ENCODE data around the gene ST3GAL5.

ST3GAL5 gene

DNA sequence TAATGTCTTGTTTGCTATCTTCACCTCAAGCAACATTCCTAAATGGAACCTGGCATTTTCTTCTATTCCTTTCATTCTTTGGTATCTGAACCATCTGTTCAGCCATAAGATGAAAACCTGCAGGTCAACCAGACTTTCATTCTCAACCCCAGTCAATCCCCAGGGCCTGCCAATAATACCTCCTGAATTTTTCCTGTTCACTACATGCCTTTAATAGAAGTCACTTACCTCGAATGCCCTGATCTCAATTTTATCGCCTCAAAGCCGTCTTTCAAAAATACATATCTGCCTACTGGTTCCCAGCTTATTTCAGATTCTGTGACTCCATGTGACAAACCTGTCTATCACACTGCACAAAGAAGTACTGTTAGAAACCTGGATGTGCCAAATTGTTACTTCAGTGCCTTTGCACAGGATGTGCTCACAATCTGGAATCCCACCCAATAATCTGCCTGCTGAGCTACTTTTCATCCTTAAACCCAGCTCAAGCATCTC, 22.6 kb downstream of the ST3GAL5 start:
- TF ChIP-seq, protein P1, sequence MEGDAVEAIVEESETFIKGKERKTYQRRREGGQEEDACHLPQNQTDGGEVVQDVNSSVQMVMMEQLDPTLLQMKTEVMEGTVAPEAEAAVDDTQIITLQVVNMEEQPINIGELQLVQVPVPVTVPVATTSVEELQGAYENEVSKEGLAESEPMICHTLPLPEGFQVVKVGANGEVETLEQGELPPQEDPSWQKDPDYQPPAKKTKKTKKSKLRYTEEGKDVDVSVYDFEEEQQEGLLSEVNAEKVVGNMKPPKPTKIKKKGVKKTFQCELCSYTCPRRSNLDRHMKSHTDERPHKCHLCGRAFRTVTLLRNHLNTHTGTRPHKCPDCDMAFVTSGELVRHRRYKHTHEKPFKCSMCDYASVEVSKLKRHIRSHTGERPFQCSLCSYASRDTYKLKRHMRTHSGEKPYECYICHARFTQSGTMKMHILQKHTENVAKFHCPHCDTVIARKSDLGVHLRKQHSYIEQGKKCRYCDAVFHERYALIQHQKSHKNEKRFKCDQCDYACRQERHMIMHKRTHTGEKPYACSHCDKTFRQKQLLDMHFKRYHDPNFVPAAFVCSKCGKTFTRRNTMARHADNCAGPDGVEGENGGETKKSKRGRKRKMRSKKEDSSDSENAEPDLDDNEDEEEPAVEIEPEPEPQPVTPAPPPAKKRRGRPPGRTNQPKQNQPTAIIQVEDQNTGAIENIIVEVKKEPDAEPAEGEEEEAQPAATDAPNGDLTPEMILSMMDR (IDR thresholded peaks at IDR 0.05), result no peak
- Mint-ChIP-seq H3K27ac (no peak overlapping the region), H3K9me3 (no peaks in the 10 kb centered on the region), H3K4me1 (peaks cover 19% of the 10 kb centered on the region), H3K36me3 (ENCODE audit: low read depth) (no peaks in the 10 kb centered on the region), H3K4me3 (no peak overlapping the region), H3K27me3 (ENCODE audit: low read depth, poor library complexity) (peaks cover 7% of the 10 kb centered on the region)
- DNase-seq, result no peak

DNA sequence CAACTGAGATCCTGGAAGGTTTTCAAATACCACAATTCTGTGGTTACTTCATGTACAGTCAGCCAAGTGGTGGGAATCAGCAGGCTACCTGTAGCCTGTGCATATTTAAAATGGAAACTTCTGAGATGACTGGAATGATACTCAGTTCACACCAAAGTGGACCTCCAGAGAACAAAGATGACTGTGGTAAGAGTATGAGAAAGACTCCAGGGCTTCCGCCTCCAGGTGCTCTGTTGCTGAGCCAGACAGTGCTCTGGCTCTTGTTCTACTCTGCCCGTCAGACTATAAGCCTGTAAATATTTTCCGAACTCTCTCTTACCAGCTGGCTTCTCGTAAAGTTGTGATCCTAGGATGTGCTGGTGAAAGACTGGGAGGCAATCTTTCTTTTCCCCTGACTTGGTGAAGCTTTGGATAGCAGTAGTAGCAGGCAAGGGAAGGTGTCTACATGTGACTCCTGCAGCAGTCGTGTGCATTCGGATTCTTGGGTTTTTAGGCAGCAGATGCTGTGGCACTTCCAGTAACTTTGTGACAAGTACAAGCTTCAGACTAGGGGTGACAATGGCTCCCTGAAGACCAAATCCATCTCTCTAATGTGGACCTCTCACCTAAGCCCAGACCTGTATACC, 23.1 kb downstream of the ST3GAL5 start:
- H3K4me3 Mint-ChIP-seq, result no peak overlapping the region
- peaks cover 19% of the 10 kb centered on the region for H3K4me1 Mint-ChIP-seq
- H3K9me3 Mint-ChIP-seq, result no peaks in the 10 kb centered on the region
- TF ChIP-seq, protein P1 (IDR thresholded peaks at IDR 0.05), result no peak
- no peaks in the 10 kb centered on the region for H3K36me3 Mint-ChIP-seq (ENCODE audit: low read depth)
- no peak for DNase-seq
- no peak overlapping the region for H3K27ac Mint-ChIP-seq
- H3K27me3 Mint-ChIP-seq (ENCODE audit: low read depth, poor library complexity), result peaks cover 7% of the 10 kb centered on the region

DNA sequence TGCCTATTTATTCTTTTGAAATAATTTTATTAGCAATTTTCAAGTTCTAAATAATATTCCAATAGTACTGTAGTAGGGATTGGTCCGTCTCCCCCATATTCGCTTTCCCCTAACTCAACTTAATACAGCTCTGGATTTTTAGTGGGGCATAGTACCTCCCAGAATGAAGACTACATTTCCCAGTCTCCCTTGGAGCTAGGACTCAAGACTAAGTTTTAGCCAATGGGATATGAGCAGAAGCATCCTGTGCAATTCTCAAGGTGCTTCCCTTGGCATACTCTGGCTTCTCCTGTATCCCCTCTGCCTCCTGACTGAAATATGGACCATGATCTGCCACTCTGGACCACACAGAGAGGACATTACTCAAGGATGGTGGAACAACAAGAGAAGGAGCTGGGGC, 24.1 kb downstream of the ST3GAL5 start:
- Mint-ChIP-seq H3K4me1 (peaks cover 10% of the 10 kb centered on the region), H3K9me3 (no peaks in the 10 kb centered on the region), H3K36me3 (ENCODE audit: low read depth) (no peaks in the 10 kb centered on the region), H3K4me3 (no peak overlapping the region), H3K27me3 (ENCODE audit: low read depth, poor library complexity) (peaks cover 7% of the 10 kb centered on the region), H3K27ac (no peak overlapping the region)
- DNase-seq, result no peak
- TF ChIP-seq, protein P1 (IDR thresholded peaks at IDR 0.05), result no peak

DNA sequence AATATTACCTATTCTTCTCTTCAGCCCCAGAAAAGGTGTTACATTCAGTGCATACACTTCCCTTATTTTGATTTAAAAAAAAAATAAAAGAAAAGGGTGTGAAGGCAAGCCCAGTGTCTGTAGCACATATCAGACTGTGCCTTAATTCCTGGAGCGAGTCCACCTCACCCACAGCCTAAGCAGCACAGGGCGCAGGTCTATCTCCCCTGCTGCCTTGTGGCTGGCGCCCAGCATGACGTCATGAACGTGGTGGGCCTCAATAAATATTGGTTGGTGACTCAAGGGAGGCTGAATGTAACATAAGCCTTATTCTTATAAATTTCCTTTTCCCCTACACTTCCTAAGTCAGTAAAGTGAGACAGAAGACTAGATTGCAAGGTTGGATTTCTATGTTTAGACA, 26.4 kb downstream of the ST3GAL5 start:
- Mint-ChIP-seq H3K4me1 (no peaks in the 10 kb centered on the region), H3K9me3 (no peaks in the 10 kb centered on the region), H3K27ac (no peak overlapping the region), H3K36me3 (ENCODE audit: low read depth) (no peaks in the 10 kb centered on the region), H3K27me3 (ENCODE audit: low read depth, poor library complexity) (peaks cover 7% of the 10 kb centered on the region), H3K4me3 (no peak overlapping the region)
- TF ChIP-seq, protein P1 (IDR thresholded peaks at IDR 0.05), result no peak
- DNase-seq, result no peak

DNA sequence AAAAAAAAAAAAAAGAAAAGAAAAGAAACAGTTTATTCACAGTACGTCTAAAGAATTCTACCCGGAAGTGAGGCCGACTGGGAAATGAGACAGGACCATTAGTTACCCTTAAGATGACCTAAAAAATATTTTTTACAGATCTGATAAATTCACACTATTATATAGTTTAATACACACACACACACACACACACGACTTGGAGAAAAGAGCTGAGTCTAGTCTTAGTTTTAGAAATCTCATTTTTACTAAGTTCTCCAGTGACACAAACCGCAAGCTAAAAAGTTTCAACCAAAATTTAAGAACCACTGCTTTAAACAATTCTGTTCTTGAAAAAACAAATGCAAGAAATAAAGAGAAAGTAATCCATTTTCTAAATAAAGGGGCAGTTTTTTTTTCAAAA, 27.1 kb downstream of the ST3GAL5 start:
- Mint-ChIP-seq H3K27me3 (ENCODE audit: low read depth, poor library complexity) (peaks cover 7% of the 10 kb centered on the region), H3K36me3 (ENCODE audit: low read depth) (no peaks in the 10 kb centered on the region), H3K27ac (no peak overlapping the region), H3K9me3 (no peaks in the 10 kb centered on the region), H3K4me3 (no peak overlapping the region), H3K4me1 (no peaks in the 10 kb centered on the region)
- DNase-seq, result no peak
- TF ChIP-seq, protein P1 (IDR thresholded peaks at IDR 0.05), result no peak

DNA sequence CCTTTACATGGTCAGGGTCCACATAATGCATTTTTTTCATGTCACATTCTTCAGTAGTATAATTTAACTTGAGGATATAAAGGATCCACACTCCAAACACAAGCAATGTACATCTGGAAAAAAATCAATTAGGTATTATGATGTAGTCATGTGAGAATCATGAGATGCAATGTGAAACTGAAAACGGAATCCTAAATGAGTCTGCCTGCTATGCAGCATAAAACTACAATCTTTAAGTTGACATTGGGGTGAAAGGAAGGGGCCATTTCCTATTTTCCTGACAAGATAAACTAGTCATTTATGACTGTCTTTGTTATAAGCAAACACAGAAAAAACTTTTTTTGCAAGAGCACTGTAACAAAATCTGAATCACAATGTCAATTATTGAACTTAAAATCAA, 27.6 kb downstream of the ST3GAL5 start:
- Mint-ChIP-seq H3K4me3 (no peak overlapping the region), H3K4me1 (no peaks in the 10 kb centered on the region), H3K9me3 (no peaks in the 10 kb centered on the region), H3K27me3 (ENCODE audit: low read depth, poor library complexity) (peaks cover 2% of the 10 kb centered on the region), H3K36me3 (ENCODE audit: low read depth) (no peaks in the 10 kb centered on the region), H3K27ac (no peak overlapping the region)
- DNase-seq, result no peak
- TF ChIP-seq, protein P1 (IDR thresholded peaks at IDR 0.05), result no peak
